ENCODE data around the gene NEO1.
"Not testable (repeated sequence)": the region's sequence is repeated elsewhere in the genome, so short reads cannot be mapped to it uniquely, and the experiment has no call there.

NEO1 gene

DNA sequence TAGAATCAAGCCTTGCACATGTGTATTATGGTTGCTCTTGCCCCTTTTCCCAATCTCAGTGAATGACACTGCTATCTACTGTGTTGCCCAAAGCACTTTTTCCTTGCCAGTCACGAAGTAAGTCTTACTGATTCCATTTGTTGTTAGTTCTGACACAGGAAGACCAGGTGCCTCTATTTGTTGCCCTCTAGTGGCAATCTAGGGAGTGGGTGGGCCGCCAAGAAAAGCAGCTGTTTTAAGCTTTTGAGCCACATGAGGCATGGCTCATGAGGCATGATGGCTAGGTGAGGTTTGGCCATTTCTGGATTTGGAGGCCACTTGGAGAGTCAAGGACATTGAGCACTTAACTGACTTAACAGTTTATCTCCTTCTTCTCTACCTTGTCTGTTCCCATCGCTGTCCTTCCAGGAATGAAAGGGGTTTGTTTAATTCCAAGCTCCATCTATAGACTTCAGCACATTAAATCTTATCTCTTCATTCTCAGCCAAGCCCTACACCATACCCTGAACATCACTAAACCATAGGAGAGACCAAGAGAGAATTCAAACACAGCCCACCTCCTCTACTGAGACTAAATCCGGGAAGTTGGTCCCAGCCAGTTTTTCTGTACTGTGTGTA lies 213.4 kb downstream of the NEO1 start:
- DNase-seq (ENCODE audit: low spot score) = peak; percentile 31

DNA sequence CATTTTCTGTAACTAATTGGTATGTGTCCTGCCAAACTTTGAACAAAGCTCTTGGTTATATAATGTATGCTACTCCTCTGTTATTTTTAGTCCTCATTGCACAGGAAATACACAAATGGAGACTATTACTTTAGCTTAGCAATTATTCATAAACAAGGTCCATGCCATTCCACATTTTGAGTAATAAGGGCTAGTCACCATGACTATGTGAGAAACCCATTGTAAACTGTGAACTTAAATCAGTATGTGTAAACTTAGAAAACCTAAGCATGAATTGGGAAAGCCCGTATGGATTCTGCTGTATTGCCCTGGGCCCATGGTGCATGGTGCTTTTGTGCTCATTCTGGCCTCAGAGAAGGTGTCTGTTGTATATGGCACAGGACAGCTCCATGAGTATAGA lies 216.2 kb downstream of the NEO1 start:
- no peak for DNase-seq (ENCODE audit: low spot score)

DNA sequence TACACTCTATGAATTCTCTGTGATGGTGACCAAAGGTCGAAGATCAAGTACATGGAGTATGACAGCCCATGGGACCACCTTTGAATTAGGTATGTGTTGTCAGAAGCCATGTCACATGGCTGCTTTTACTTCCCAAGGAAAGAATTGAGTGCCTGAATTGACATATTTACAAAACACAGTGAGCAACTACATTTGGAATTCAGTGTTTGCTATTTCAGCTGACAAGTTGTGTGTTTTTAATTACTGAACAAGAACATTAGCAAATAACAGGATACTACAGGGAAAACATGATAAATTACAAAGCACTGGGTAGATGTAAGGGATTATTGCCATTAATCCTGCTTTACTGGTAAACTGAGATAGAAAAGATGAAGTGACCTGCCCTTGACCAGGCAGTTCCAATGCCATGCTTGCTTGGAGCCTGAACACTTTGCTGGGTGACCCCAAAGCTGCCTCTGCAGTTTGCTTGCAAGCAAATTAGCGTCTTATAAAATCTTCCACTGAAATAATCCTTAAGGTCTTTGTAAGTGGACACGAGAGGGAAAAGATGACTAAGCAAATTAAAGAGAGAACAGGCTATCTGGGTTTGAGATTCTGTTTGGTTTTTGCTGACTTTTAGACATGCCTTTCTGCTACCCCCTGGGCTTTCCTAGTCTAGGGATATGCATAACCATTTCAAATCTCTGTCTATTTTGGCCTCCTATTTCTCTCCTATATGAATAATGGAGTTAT lies 218.3 kb downstream of the NEO1 start:
- no peak for DNase-seq (ENCODE audit: low spot score)

DNA sequence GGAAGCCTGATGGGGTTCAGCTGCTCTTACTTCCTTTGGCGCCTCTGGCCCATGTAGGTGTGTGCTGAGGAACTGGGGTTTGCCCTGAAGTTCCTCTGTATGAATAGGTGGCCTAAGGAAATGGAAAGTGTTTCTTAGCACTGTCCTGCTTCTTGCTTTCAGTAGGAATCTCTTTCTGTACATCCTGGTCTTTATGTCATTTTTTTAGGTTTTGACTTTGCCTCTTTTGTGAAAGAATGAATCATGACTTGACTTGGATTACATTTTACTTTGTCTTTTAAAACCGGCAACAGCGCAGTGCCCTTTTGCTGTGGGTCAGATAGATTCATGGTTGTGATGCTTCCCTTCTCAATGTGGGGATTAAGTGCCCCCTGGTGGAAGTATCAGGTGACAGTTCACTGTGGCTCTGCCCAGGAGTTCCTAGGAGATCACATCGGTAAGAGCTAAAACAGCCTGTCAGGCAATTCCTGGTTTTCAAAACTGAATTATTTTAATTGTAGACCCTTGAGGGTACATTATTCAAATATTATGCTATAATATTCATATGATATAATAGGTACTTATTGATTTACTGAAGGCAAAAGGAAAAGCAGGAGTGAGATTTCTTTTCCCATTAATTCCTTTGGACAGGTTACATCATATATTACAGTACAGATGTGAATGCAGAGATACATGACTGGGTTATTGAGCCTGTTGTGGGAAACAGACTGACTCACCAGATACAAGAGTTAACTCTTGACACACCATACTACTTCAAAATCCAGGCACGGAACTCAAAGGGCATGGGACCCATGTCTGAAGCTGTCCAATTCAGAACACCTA lies 221.1 kb downstream of the NEO1 start:
- peak; percentile 44 for DNase-seq (ENCODE audit: low spot score)

GRCh38 chr15:73275862-73276261 lies 223.6 kb downstream of the NEO1 start:
- DNase-seq (ENCODE audit: low spot score) = no peak

GRCh38 chr15:73282567-73283365 lies 230.5 kb downstream of the NEO1 start:
- DNase-seq (ENCODE audit: low spot score) = no peak

DNA sequence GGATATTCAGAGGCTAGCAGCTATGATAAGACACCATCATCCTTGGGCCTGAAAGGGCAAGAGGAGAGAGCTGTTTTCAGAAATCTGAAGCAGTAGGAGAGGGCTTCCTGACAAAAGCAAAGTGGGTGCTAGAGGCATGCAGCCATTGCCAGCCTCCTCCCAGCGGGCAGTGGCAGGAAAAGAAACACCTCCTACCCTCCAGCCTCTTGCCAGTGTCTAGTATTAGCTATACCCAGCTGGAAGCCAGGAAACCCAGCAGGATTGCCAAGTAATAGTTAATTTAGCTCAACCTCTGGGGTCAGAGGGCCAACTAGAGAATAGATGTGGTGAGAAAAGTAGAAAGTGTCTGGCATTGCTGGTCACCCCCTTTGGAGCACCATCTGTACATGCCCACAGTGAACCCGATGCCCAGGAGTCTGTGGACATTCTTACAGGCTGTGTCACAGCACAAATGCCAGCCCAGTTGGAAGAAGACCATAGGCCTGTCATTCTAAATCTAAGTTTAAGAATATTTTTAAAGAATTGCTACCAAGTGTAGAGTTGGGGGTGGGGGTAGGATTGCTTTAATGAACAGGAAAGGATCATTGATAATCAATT lies 231.2 kb downstream of the NEO1 start:
- DNase-seq (ENCODE audit: low spot score) = no peak

- DNase-seq (ENCODE audit: low spot score) = no peak
Measured at GRCh38 chr15:73284090-73284716, 231.9 kb downstream of the NEO1 start.

DNA sequence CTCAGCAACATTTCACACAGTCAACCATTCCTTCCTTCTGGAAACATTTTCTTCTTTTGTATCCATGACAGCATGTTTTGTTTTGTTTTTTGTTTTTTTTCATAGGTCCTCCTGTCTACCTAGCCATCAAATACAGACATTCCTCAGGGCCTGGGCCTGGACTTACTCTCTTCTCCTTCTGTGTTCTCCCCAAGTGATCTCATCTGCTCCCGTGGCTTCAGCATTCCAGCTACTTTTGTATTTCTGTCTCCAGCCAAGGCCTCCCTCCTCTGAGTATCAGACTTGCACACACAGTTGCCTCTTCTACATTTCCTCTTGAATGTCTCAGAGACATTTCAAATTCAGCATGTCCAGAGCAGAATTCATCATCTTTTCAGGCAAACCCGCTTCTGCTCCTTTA lies 234.0 kb downstream of the NEO1 start:
- no peak for DNase-seq (ENCODE audit: low spot score)

DNA sequence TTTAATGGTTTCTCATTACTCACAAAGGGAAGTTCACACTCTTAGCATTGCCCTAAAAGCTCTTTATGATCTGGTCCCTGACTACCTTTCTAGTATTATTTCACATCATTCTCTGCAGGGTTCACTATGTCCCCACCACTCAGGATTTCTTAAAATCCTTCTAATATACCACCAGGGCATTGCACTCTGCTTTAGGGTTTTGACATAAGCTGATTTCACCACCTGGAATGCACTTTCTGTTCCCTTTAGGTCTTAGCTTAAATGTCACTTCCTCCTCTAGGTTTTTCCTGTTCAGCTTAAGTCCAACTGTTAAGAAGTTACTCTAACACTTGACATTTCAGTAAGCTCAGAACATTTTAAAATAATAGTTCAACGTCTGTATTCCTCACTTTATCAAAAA lies 234.8 kb downstream of the NEO1 start:
- DNase-seq (ENCODE audit: low spot score) = no peak

- no peak for DNase-seq (ENCODE audit: low spot score)
Measured at GRCh38 chr15:73291441-73291840, 239.2 kb downstream of the NEO1 start.

DNA sequence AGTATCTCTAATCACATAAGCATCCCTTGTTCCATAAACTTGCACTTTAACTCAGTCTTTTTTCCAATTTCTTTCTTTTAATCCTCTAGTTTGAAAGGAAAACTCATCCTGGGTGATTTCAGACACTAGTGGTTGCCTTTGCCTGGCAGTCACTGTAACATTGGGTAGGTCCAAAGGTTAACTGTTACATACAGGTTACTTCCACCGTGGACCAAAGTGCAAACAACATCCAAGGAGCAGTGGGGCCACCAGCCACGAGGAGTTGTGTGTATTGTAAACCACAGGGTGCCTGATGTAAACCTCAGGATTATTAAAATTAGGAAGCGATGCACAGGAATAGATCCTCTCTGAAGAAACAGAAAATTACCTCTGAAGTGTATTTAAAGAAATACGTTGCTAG lies 241.5 kb downstream of the NEO1 start:
- DNase-seq (ENCODE audit: low spot score) = no peak

- DNase-seq (ENCODE audit: low spot score) = no peak
Measured at GRCh38 chr15:73295630-73296286, 243.5 kb downstream of the NEO1 start.

- DNase-seq (ENCODE audit: low spot score) = no peak
Measured at GRCh38 chr15:73296609-73297353, 244.5 kb downstream of the NEO1 start.

DNA sequence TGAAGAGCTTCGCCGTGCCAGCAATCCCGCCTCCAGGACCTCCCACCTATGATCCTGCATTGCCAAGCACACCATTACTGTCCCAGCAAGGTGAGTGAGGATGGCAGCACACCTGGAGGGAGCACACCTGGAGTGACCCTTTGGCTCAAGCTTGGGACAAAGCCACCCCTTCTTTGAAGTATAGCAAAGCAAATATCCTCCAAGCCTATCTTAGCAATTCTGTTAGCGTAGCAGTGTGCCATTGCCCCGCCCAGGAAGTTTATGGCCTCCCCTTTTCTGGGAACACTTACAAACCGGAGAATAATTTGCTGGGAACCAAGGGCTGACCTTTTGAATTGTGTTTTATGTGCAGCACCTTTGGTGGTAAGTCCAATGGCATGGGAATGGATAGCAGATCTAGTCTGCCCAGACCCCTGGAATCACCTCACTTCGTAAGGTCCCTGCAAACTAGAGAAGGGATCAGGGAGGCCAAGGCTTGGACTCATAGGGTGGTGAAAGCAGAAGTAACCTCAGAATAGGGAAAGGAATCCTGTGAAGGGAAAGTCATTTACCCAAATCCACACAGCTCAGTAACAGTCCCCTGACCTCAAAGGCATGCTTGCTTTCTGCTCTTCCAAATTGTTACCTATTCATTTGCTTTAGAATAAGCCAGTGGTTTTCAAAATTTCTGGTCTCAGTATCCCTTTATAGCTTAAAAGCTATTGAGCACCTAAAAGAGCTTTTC lies 246.4 kb downstream of the NEO1 start:
- DNase-seq (ENCODE audit: low spot score) = no peak

GRCh38 chr15:73300286-73300685 lies 248.0 kb downstream of the NEO1 start:
- not testable (repeated sequence) for DNase-seq (ENCODE audit: low spot score)

DNA sequence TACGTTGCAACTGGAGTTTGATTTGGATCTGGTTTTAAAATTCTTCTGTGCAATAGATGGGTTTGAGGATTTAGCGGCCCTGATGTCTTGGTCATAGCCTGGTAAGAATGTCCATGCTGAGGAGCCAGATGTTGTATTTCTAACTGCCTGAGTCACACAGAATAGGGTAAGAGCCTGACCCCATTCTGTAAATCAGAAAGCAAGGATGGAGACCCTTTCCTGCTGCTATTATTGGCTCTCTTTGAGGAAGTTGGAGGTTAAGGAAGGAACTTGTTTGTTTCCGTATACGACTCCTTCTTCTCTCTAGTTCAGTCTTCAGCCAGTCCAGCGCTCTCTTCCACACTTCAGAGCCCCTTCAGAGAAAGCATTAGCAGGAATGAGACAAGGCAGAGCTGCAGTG lies 251.4 kb downstream of the NEO1 start:
- no peak for DNase-seq (ENCODE audit: low spot score)

DNA sequence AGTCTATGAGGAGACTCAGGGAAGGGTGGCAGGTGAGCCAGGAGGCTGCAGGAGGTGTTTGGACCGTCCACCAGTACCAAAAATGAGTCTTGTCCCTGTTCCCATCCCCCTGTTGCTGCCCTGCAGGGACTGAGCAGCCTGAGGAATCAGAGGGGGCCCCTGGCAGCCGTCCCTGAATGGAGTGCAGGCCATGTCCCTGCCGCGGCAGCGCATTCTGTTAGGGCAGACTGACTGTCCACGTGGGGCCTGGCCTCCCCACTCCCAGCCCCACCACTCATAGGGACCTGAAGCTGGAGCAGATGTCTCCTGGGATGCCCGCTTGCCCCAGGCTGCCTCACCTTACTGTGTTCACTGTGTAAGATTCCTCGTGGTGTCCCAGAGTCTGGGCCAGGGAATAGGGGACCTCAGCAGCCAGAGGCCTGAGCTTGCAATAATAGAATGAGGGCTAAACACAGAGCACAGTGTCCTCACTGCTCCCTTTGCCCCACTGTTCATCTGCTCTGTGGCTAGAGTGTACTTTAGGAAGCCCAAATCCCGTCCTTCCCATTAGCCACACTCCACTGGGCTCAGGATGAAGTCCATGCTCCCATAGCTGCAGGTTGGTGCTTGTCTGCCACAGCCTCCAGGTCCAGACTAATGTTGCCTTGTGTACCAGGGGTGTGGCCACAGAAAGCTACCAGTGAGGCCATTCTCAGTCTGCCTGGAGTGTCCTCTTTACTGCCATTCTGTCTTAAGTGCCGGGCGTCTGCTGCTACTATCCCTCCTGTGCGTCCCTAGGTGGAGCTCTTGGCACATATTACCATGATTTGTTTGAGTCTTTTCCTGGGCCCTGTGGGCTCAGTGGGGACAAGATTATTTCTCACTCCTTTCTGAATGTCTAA lies 253.3 kb downstream of the NEO1 start:
- DNase-seq (ENCODE audit: low spot score) = no peak

Data from CD4-positive, alpha-beta T cell treated with Interleukin-6 at 100 ng/mL for 8 hours (primary cell).